DND-41 (cell line): ENCODE results near the gene UBXN10.

Source experiments
- EZH2 ChIP-seq: IDR thresholded peaks from 3 replicates; pipeline ENCODE4 v1.6.1; 2012; ENCODE audit warnings: borderline replicate concordance, low read depth, mild to moderate bottlenecking, moderate library complexity, low read length, inconsistent platforms; ENCODE audit not compliant: severe bottlenecking
- TF ChIP-seq, protein P1 (sequence below): IDR thresholded peaks from 2 replicates; pipeline ENCODE4 v1.5.1; 2012; ENCODE audit warnings: borderline replicate concordance, low read length, moderate library complexity, mild to moderate bottlenecking; ENCODE audit not compliant: poor library complexity, severe bottlenecking; ENCODE audit errors: extremely low read depth

DNA sequence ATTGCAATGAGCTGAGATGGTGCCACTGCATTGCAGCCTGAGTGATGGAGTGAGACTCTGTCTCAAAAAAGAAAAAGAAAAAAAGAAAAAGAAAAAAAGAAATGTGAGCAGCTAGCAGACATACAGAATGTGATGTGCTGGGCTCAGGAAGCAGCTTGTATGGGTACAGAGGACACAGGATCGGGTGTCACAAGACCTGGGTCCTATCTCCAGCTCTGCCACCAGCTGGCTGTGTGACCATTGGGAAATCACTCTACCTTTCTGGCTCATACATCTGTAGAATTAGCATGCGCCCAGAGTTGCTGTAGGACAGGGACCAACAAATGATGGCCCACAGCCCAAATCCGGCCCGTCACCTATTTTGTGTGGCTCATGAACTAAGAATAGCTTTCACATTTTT, 3.8 kb downstream of the UBXN10 start:
- TF ChIP-seq, protein P1, sequence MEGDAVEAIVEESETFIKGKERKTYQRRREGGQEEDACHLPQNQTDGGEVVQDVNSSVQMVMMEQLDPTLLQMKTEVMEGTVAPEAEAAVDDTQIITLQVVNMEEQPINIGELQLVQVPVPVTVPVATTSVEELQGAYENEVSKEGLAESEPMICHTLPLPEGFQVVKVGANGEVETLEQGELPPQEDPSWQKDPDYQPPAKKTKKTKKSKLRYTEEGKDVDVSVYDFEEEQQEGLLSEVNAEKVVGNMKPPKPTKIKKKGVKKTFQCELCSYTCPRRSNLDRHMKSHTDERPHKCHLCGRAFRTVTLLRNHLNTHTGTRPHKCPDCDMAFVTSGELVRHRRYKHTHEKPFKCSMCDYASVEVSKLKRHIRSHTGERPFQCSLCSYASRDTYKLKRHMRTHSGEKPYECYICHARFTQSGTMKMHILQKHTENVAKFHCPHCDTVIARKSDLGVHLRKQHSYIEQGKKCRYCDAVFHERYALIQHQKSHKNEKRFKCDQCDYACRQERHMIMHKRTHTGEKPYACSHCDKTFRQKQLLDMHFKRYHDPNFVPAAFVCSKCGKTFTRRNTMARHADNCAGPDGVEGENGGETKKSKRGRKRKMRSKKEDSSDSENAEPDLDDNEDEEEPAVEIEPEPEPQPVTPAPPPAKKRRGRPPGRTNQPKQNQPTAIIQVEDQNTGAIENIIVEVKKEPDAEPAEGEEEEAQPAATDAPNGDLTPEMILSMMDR: no peak
- TF ChIP-seq EZH2: no peak
